HFFc6 (cell line): ENCODE data around the gene SYNGR4. TPM values are rescaled to one million over a fixed set of nuclear protein-coding genes. Genes with fewer than 3 reads are reported as not detected.
"Not testable (repeated sequence)": the region's sequence is repeated elsewhere in the genome, so short reads cannot be mapped to it uniquely, and the experiment has no call there.

Source experiments
- DNase-seq: peaks from one replicate; pipeline ENCODE4 v3.0.0-alpha.2; 2018
- H3K27ac Mint-ChIP-seq: 2 replicates; pipeline ENCODE4 v1.8.0; 2020; ENCODE audit warnings: mild to moderate bottlenecking, mixed read lengths
- H3K27me3 Mint-ChIP-seq: 2 replicates; pipeline ENCODE4 v1.8.0; 2021; ENCODE audit warnings: mild to moderate bottlenecking, moderate library complexity, mixed read lengths; ENCODE audit not compliant: insufficient read depth
- H3K36me3 Mint-ChIP-seq: 2 replicates; pipeline ENCODE4 v1.8.0; 2021; ENCODE audit warnings: low read depth, mixed read lengths
- H3K4me1 Mint-ChIP-seq: 2 replicates; pipeline ENCODE4 v1.8.0; 2020; ENCODE audit warnings: low read depth, mixed read lengths
- H3K4me3 Mint-ChIP-seq: 2 replicates; pipeline ENCODE4 v1.8.0; 2020; ENCODE audit warnings: mild to moderate bottlenecking, moderate library complexity, mixed read lengths
- H3K9me3 Mint-ChIP-seq: 2 replicates; pipeline ENCODE4 v1.8.0; 2020; ENCODE audit warnings: mild to moderate bottlenecking, mixed read lengths
- total RNA-seq, 6 experiments: library from RNA; stranded (reverse); fragmentation: NEBNext Ultra II Directional; extraction: Animal tissue kit (Norgen Biotek cat#: 25700); gene quantifications; 2 replicates in 1 of 6; 3 replicates in 5 of 6; pipeline ENCODE4 v1.2.3, GENCODE V29; 2021
- TF ChIP-seq, protein P1 (sequence below): fragments of 200-600 bp; sonication (generic); IDR thresholded peaks from 2 replicates; pipeline ENCODE4 v1.5.0; 2021; ENCODE audit warnings: antibody characterized with exemption, mild to moderate bottlenecking

SYNGR4 gene
- total RNA-seq, 6 experiments from 2014 or later, result not detected

DNA sequence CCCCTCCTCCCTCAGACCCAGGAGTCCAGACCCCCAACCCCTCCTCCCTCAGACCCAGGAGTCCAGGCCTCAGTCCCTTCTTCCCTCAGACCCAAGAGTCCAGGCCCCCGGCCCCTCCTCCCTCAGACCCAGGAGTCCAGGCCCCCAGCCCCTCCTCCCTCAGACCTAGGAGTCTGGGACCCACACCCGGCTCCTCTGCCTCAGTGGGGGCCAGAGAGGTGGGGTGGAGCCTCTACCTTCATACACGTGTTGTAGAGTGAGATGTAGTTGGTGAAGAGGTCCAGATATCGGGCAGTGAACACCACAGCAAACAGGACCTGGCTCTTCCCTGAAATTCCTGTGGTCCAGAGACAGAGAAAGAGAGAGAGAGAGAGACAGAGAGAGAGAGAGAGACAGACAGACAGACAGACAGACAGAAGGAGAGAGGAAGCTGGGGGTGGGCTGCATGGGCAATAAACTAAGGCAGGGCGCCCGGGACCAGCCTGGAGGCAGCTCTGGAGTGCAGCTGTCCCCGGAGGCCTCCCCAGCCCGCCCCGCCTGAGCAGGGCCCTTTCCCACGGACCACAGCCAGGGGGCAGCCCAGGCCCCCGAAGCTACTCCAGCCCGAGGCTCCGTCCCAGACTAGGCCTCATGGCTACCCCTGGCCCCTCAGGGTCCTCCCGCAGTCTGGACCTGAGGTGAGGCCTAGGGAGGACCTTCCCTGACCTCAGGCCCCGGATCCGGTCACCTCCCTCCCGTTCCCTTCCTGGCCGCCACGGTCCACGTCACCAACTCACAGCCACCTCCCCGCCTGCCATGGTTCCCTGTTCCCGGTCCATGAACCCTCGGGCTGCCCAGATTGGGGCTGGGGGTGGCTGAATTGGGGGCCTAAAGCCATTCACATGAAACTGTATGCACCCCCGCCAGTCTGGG is 26.3 kb downstream of the SYNGR4 start:
- TF ChIP-seq, protein P1, sequence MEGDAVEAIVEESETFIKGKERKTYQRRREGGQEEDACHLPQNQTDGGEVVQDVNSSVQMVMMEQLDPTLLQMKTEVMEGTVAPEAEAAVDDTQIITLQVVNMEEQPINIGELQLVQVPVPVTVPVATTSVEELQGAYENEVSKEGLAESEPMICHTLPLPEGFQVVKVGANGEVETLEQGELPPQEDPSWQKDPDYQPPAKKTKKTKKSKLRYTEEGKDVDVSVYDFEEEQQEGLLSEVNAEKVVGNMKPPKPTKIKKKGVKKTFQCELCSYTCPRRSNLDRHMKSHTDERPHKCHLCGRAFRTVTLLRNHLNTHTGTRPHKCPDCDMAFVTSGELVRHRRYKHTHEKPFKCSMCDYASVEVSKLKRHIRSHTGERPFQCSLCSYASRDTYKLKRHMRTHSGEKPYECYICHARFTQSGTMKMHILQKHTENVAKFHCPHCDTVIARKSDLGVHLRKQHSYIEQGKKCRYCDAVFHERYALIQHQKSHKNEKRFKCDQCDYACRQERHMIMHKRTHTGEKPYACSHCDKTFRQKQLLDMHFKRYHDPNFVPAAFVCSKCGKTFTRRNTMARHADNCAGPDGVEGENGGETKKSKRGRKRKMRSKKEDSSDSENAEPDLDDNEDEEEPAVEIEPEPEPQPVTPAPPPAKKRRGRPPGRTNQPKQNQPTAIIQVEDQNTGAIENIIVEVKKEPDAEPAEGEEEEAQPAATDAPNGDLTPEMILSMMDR, result peak; percentile 79
- no peaks in the 10 kb centered on the region for H3K9me3 Mint-ChIP-seq
- peak; percentile 37 for DNase-seq
- peak overlapping the region; percentile 94 for H3K27ac Mint-ChIP-seq
- peak overlapping the region; percentile 98 for H3K4me3 Mint-ChIP-seq
- H3K27me3 Mint-ChIP-seq, result peaks cover 17% of the 10 kb centered on the region
- H3K4me1 Mint-ChIP-seq, result peaks cover 22% of the 10 kb centered on the region
- H3K36me3 Mint-ChIP-seq, result peaks cover 6% of the 10 kb centered on the region; the same call in 1 of the 2 replicates

DNA sequence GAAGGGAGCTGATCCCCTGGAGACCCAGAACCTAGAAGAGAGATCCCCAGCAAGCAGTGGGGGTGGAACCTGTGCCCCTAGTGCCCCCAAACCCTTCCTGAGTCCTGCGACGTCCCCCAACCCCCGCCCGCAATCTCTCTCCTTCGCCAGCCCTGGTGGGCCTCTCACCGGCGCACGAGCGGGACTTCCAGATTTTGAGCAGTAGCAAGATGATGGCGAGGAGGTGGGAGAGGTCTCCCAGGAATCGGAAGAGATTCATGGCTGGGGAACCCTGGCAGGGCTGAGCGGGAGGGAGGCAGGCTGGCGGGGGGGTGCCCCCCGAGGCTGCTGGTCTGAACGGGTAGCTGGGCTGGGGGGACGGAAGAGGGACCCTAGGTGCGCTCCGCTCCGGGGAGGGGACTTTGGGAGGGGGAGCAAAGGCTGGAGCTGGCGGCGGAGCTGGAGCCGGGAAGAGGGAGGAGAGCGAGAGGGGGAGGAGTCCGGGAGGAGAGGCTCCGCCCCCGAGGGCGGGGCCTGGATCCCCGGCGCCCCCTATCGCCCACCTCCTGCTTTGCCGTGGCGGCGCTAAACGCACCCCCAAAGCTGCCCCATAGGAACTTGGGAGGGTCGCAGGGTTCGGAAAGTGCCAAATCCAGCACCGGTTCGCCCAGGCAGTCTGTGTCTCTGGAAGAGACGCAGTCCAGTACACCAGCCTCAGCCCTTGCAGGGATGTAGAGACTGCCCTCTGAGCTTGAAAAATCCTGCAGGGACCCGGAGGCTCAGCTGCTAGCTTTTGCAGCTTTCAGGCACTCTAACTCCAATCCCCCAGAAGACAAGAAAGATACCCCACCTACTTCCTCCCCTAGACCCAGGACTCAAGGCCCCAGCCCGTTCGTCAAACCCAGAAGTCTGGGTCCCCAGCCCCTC is 27.2 kb downstream of the SYNGR4 start, which contains the start of gene KDELR1:
Gene KDELR1, minus strand, starts transcription at position 452 of the 906 bp plus-strand sequence. Its CDS starts 193 bp downstream, at position 259.
- peak; percentile 29 for DNase-seq
- Mint-ChIP-seq H3K27ac (peak within 1 kb of the TSS; percentile 94), H3K36me3 (peaks cover 6% of the 10 kb centered on the region; the same call in 1 of the 2 replicates), H3K9me3 (no peaks in the 10 kb centered on the region), H3K27me3 (peaks cover 23% of the 10 kb centered on the region), H3K4me3 (peak within 1 kb of the TSS; percentile 98), H3K4me1 (peaks cover 22% of the 10 kb centered on the region)
- TF ChIP-seq, protein P1, result peak; percentile 89

DNA sequence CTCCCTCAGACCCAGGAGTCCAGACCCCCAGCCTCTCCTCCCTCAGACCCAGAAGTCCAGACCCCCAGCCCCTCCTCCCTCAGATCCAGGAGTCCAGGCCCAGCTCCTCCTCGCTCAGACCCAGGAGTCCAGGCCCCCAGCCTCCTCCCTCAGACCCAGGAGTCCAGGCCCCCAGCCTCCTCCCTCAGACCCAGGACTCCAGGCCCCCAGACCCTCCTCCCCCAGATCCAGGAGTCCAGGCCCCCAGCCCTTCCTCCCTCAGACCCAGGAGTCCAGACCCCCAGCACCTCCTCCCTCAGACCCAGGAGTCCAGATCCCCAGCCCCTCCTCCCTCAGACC is 27.8 kb downstream of the SYNGR4 start:
- not testable (repeated sequence) for H3K27ac Mint-ChIP-seq, H3K36me3 Mint-ChIP-seq, H3K9me3 Mint-ChIP-seq, H3K4me3 Mint-ChIP-seq, DNase-seq
- H3K4me1 Mint-ChIP-seq, result peaks cover 22% of the 10 kb centered on the region
- H3K27me3 Mint-ChIP-seq, result peaks cover 23% of the 10 kb centered on the region

DNA sequence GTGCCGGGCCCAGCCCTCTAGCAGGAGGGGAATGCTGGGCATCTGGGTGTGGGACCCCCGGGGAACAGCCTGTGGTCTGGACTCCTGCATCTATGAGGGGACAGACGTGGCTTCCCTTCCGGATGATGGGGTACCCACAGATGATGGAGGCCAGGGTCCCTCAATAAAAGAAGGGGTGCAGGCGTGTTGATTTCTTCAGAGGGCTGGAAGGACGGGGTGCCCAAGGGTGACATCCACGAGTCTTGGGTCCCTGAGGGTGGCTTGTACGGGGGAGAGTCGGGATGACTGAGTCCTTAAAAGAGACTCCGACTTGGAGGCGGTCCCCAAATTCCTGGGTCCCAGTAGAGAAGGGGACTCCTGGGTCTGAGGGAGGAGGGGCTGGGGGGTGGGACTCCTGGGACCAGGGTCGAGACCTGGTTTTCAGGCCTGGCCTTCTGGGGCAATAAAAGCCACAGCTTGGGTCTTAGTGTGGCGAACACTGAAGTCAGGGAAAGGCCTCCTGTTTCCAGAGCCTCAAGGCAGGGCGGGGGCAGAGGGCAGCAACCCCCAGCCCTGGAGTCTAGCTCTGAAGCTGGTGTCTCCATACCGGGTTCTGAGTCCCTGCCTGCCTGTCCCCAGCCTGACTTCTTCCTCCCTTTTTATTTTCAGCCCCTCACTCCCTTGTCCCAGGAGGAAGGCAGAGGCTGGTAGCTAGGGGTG is 28.8 kb downstream of the SYNGR4 start:
- TF ChIP-seq, protein P1, result no peak

DNA sequence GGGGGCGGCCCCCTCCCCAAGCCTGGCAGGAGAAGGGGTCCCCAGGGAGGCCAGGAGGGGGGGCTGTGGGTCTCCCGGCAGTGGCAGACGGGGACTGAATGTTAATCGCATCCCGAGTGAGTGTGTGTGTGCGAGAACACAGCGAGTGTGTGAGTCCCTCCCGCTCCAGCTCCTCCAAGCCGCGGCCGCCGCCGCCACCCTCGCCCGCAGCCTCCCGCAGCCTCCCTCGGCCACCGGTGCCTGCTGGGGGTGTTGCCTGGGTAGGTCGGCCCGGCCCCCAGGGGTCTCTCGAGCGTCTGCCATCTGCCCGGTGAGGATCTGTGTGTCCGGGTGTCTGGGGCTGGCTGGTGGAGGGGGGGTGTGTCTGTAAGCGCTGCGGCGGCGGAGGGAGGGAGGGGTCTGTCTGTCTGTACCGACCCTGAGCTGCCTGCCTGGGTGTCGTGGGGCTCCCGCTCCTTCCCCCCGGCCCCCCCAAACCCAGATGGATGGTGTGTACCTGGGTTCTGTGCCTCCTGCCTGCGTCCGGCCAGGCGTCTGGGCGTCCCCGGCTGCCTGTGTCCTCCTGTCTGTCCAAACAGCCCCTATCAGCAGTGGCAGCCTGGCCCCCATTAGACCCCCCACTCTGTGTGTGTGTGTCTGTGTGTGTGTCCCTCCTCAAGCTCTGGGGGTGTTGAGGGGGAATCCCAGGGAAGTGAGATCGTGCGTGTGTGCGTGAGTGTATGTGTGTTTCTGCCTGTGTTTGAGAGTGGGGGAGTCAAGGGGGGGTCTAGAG is 29.6 kb downstream of the SYNGR4 start, which contains the start of gene GRIN2D:
Gene GRIN2D, plus strand, starts transcription at position 110 of the 772 bp plus-strand sequence. CDS start 4,725 bp downstream, outside the sequence.
- DNase-seq, result peak; percentile 20
- no peaks in the 10 kb centered on the region for H3K9me3 Mint-ChIP-seq
- H3K4me1 Mint-ChIP-seq, result peaks cover 24% of the 10 kb centered on the region
- peaks cover 2% of the 10 kb centered on the region for H3K36me3 Mint-ChIP-seq
- H3K27me3 Mint-ChIP-seq, result peaks cover 34% of the 10 kb centered on the region
- peak within 1 kb of the TSS; percentile 60 for H3K4me3 Mint-ChIP-seq
- TF ChIP-seq, protein P1, result no peak
- no peak within 1 kb of the TSS for H3K27ac Mint-ChIP-seq

More for the DNA sequence above, 28.8 kb downstream of the SYNGR4 start:
- Mint-ChIP-seq H3K4me3 (no peak overlapping the region), H3K27ac (no peak overlapping the region), H3K4me1 (peaks cover 29% of the 10 kb centered on the region), H3K36me3 (peaks cover 6% of the 10 kb centered on the region), H3K9me3 (no peaks in the 10 kb centered on the region), H3K27me3 (peaks cover 33% of the 10 kb centered on the region)
- DNase-seq, result no peak
